WERI-Rb-1 (cell line): ENCODE data around the gene TLR8.

ENCODE experiments used
- DNase-seq: peaks from one replicate; pipeline ENCODE4 v3.0.0-alpha.2; 2020
- H3K27ac ChIP-seq: fragments of 250-450 bp; sonication (Bioruptor Pico); 2 replicates; pipeline ENCODE4 v1.5.1; 2020; ENCODE audit warnings: mild to moderate bottlenecking, moderate library complexity
- H3K27me3 ChIP-seq: fragments of 250-450 bp; sonication (Bioruptor Pico); 2 replicates; pipeline ENCODE4 v1.5.1; 2021; ENCODE audit warnings: mild to moderate bottlenecking, low read depth, moderate library complexity; ENCODE audit not compliant: insufficient read depth, severe bottlenecking
- H3K36me3 ChIP-seq: fragments of 250-450 bp; sonication (Bioruptor Pico); 2 replicates; pipeline ENCODE4 v1.5.1; 2020; ENCODE audit warnings: mild to moderate bottlenecking, moderate library complexity
- H3K4me3 ChIP-seq: 2 replicates; pipeline ENCODE4 v1.5.1; 2011; ENCODE audit warnings: low read depth, mild to moderate bottlenecking, control low read depth, low read length
- H3K9me3 ChIP-seq: fragments of 250-450 bp; sonication (Bioruptor Pico); 2 replicates; pipeline ENCODE4 v1.5.1; 2021; ENCODE audit warnings: mild to moderate bottlenecking, moderate library complexity; ENCODE audit not compliant: severe bottlenecking
- TF ChIP-seq, protein P1 (sequence below): IDR thresholded peaks from 2 replicates; pipeline ENCODE4 v1.5.1; 2011; ENCODE audit warnings: low read depth, mild to moderate bottlenecking, control low read depth, inconsistent platforms, low read length

Gene TLR8

DNA sequence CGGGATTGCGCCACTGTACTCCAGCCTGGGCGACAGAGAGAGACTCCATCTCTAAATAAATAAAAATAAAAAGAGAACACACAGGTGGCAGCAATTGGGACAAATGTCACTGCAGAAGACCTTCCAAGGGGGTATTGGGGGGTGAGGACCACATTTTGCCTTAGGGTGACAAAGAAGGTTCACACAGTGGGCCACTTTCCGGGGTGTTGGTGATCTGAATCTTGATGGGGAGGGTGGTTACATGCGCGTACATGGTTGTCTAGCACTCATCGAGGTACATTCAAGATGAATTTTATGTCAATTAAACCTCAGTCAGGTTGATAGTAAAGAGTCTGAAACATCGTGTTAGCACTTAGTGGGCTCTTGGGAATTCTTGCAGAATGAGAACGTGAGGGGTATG is 48.0 kb downstream of the TLR8 start:
- TF ChIP-seq, protein P1, sequence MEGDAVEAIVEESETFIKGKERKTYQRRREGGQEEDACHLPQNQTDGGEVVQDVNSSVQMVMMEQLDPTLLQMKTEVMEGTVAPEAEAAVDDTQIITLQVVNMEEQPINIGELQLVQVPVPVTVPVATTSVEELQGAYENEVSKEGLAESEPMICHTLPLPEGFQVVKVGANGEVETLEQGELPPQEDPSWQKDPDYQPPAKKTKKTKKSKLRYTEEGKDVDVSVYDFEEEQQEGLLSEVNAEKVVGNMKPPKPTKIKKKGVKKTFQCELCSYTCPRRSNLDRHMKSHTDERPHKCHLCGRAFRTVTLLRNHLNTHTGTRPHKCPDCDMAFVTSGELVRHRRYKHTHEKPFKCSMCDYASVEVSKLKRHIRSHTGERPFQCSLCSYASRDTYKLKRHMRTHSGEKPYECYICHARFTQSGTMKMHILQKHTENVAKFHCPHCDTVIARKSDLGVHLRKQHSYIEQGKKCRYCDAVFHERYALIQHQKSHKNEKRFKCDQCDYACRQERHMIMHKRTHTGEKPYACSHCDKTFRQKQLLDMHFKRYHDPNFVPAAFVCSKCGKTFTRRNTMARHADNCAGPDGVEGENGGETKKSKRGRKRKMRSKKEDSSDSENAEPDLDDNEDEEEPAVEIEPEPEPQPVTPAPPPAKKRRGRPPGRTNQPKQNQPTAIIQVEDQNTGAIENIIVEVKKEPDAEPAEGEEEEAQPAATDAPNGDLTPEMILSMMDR: no peak
- H3K4me3 ChIP-seq: no peak overlapping the region
- H3K27ac ChIP-seq: no peak overlapping the region

DNA sequence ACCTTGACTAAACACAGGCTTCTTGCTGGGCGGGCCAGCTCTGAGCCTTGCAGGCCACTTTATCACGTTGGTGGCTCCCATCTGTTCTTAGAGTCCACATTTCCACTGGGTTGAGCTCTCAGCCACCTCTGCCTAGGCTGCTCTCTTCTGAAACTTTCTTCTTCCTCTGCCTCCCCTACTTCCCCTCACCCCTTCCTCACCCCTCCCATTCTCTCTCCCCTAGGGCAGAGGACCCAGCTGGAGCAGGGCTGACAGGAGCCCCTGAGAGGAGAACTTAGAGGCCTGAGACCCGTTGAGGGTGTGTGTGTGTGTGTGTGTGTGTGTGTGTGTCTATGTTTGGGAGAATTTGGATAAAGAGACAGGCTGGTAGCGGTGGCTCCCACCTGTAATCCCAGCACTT is 48.6 kb downstream of the TLR8 start:
- no peak for DNase-seq
- H3K9me3 ChIP-seq: no peaks in the 10 kb centered on the region
- H3K27me3 ChIP-seq: no peaks in the 10 kb centered on the region
- no peak overlapping the region for H3K4me3 ChIP-seq
- H3K36me3 ChIP-seq: no peaks in the 10 kb centered on the region
- TF ChIP-seq, protein P1: no peak
- H3K27ac ChIP-seq: no peak overlapping the region

More for the DNA sequence above, 48.0 kb downstream of the TLR8 start:
- Histone ChIP-seq H3K27me3 (no peaks in the 10 kb centered on the region), H3K36me3 (no peaks in the 10 kb centered on the region), H3K9me3 (no peaks in the 10 kb centered on the region)
- DNase-seq: no peak

DNA sequence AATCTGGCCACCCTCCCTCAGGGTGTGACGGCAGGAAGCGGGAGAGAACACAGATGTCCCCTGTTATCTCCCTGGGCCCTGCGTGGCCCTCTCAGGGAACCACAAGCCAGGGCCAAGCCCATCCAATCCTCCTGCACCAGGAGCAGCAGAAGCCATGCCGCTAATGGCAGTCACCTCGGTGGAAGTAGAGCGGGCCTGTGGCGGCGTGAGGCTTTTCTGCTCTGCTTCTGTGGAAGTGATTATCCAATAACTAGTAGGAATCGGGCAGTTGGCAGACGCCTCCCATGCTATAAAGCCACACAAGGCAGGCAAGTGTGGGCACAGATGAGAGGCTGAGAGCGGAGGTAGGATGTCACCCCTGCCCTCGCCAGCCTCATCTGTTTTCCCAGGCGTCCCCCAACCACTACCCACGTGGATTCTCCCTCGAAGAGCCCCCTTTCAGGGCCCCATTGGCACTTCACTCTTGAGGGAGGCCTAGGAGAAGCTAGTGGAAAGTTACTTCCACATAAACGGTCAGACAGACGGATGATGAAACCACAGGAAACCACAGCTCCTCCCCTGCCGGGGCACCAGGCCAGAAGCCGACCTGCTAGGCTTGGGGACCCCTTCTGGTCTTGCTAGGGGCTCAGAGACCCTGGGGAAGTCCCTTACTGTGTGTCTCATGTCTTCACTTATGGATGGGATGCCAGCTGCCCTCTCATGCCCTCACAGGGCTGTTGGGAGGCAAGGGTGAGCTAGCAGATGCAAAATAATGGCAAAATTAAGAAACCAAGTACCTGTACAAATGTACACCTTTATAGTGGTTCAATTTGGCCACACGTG is 49.7 kb downstream of the TLR8 start:
- Histone ChIP-seq H3K4me3 (no peak overlapping the region), H3K27ac (no peak overlapping the region), H3K27me3 (no peaks in the 10 kb centered on the region), H3K9me3 (no peaks in the 10 kb centered on the region), H3K36me3 (no peaks in the 10 kb centered on the region)
- no peak for DNase-seq
- TF ChIP-seq, protein P1: no peak

DNA sequence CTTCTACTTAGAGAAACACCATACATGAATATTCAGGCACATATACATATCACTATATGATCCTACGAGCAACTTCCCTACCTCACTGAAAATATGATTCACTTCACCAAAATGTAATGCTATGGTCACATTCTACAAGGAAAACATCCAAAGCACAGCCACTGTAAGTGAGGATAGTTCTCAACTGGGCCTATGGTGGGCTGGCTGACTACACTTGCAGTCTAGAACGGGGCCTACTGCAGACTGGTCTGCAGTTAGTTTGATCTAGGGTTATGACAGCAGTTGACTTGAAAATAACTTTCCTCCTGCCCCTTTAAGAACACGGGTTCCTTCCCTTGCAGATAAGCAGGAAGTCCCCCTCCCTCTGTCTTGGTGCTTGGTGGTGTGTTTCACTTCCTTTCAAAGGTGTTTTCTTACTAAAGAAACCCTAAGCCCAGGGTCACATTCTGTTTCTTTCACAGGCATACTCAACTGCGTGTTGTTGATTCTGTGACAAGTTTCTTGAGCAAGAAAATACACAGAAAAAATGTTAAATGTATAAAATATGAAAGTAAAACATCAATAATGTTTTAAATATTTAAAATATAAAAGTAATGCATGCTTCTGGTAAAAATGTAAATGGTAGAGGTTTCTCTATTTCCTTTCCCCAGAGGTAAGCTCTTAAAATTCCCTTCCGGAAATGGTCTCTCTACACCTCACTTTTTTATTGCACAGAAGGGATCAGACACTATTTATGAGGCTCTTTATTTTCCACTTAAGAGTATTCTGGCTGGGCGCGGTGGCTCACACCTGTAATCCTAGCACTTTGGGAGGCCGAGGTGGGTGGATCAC is 50.5 kb downstream of the TLR8 start:
- H3K27me3 ChIP-seq: no peaks in the 10 kb centered on the region
- H3K9me3 ChIP-seq: no peaks in the 10 kb centered on the region
- H3K27ac ChIP-seq: no peak overlapping the region
- TF ChIP-seq, protein P1: no peak
- H3K4me3 ChIP-seq: no peak overlapping the region
- no peaks in the 10 kb centered on the region for H3K36me3 ChIP-seq
- no peak for DNase-seq

DNA sequence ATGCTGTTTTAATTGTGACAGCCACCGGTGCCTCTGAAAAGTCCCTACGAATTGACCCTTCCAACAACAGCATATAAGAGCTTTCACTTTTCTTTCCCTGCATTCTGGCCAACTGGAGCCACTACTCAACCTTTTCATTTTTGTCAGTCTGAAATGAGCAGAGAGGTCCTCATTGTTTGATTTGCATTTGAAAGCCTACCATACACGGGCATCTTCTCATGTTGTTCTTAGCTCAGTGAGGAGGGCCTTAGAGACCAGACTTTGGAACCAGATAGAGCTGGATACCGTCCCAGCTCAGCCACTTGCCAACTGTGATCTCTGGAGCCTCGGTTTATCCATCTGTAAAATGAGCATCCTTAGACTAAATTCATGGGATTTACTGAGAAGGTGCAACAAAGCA is 51.6 kb downstream of the TLR8 start:
- Histone ChIP-seq H3K4me3 (no peak overlapping the region), H3K9me3 (no peaks in the 10 kb centered on the region), H3K27me3 (no peaks in the 10 kb centered on the region), H3K27ac (no peak overlapping the region), H3K36me3 (no peaks in the 10 kb centered on the region)
- TF ChIP-seq, protein P1: no peak
- no peak for DNase-seq
